HPDE6-E6E7 (cell line): Measurements from ENCODE around the gene HBE1.
A peak's percentile ranks its signal among the peaks of the same experiment; 100 is the strongest.
"Not testable (repeated sequence)": the region's sequence is repeated elsewhere in the genome, so short reads cannot be mapped to it uniquely, and the experiment has no call there.

Experiments used
- DNase-seq: peaks from one replicate; pipeline ENCODE4 v3.0.0; 2011; ENCODE audit warnings: missing footprints; ENCODE audit errors: extremely low spot score

HBE1 gene

DNA sequence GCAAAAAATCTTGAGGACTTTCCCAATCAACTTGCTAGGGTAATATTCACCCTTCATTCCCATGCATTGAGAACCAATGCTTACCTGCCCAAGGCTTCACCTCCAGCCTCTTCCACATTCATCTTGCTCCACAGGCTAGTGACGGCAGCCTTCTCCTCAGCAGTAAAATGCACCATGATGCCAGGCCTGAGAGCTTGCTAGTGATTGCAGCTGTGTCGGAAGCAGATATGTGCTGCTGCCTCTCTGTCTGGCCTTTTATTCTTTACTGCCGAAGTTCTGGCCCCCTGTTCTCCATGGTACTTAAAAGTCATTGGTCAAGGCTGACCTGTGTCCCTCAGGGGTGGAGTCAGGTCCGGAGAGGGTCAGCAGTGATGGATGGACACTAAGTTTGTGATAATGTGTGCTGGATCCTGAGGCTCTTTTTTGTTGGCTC lies at the start of gene HBE1:
Gene HBE1 (minus strand): TSS at position 231 of the 433 bp plus-strand sequence. CDS start 55 bp downstream, at position 176.
- DNase-seq = no peak

- DNase-seq = no peak
These were observed 47.5 kb upstream of the HBE1 start for GRCh38 chr11:5317292-5317691.

- DNase-seq = not testable (repeated sequence)
These were observed 43.7 kb upstream of the HBE1 start for GRCh38 chr11:5313326-5314023.

DNA sequence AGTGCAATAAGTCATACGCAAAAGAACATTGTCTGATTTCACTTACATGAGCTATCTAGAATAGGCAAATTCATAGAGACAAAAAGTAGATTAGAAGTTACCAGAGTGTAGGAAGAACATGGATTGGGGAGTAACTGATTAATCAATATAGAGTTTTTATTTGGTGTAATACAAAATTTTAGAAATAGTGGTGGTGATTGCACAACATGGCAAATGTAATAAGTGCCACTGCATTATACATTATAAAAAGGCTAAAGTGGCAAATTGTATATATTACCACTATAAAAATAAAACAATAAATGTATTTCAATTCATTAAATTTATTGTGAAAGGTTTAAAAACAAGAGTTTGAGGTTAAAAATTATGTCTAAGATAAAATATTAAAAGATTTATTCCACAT lies 40.7 kb upstream of the HBE1 start:
- no peak for DNase-seq

- no peak for DNase-seq
These were observed 37.7 kb upstream of the HBE1 start for GRCh38 chr11:5307256-5308019.

DNA sequence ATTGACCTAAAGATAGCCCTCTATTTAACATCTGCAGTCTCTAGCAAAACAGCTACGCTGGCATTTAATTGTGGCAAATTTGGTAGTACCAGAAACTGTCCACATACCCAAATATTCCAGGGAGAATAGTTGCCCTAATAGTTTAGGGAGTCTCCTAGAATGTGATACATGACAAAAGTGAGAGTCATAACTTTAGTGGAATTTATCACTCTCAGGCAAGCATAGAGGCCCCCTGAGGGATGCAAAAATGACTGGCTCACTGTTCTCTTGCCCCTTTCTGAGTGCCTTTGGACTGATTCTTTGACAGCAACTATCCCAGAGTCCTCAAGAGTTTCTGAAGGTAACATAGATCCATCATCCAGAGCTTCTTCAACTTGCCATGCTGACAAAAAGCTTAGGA lies 34.3 kb upstream of the HBE1 start:
- no peak for DNase-seq

DNA sequence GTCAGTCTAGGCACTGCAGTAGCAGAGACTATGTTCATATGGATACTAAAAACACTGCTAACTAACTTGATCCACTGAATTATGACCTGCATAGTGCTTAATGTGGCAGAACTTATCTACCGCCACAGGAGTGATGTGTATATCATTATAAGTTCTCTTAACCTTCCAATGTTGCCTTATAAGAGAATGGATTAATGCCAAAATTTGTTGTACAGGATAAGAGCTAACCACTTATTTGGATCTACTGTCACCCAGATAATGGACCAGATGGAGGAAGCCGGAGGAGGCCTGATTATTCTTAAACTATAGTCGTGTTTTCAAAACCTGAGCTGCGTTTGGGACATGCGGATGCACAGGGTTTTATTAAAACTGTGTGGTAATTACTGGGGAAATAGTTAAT lies 33.9 kb upstream of the HBE1 start:
- no peak for DNase-seq

DNA sequence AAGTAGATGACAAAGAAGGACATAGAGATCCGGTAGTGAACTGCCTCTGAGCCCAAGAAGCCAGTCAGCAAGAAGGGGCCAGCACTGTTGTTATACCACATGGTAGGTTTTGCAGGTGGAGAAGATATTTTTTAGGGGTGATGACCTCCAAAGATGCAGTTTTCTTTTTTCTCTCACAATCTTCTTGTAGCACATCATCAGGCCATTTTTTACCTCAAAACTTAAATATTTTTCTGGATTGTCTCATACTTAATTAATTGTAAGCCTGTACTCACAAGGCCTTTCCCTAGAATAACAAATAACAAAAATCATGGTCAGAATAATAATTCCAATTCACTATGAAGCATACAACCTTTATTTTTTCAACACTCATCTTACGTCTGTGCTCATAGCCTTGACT lies 32.1 kb upstream of the HBE1 start, which contains the start of gene OR51B4:
Gene OR51B4 (minus strand): TSS at position 101 of the 400 bp plus-strand sequence. CDS start 0 bp downstream, at position 101.
- no peak for DNase-seq

- no peak for DNase-seq
These were observed 30.5 kb upstream of the HBE1 start for GRCh38 chr11:5300251-5300650.

GRCh38 chr11:5298451-5298850 lies 28.7 kb upstream of the HBE1 start:
- DNase-seq = no peak

- no peak for DNase-seq
These were observed 28.1 kb upstream of the HBE1 start for GRCh38 chr11:5297721-5298323.

DNA sequence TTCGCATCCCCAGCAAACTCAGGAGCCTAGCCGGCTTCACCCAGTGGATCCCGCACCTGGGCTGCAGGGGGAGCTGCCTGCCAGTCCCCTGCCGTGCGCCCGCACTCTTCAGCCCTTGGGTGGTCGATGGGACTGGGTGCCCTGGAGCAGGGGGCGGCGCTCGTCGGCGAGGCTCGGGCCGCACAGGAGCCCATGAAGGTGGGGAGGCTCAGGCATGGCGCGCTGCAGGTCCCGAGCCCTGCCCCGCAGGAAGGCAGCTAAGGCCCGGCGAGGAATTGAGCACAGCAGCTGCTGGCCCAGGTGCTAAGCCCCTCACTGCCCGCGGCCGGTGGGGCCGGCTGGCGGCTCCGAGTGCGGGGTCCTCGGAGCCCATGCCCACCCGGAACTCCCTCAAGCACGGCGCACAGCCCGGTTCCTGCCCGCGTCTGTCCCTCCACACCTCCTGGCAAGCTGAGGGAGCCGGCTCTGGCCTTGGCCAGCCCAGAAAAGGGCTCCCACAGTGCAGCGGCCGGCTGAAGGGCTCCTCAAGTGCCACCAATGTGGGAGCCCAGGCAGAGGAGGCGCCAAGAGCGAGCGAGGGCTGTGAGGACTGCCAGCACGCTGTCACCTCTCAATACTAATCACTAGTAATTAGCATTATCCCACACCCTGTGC lies 24.7 kb upstream of the HBE1 start:
- DNase-seq = not testable (repeated sequence)

DNA sequence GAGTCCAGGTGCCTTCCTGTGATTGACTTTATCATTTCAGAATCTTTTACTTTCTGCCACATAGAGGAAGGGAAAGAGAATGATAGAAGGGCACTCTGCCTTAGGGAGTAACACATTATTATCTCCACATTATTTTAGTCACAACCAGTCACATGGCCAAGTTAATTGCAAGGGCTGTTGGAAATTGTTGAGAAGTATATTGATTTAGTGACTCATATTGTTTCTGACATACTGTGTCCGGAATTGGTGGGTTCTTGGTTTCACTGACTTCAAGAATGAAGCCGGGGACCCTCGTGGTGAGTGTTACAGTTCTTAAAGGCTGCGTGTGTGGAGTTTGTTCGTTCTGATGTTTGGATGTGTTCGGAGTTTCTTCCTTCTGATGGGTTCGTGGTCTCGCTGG lies 23.3 kb upstream of the HBE1 start:
- no peak for DNase-seq

DNA sequence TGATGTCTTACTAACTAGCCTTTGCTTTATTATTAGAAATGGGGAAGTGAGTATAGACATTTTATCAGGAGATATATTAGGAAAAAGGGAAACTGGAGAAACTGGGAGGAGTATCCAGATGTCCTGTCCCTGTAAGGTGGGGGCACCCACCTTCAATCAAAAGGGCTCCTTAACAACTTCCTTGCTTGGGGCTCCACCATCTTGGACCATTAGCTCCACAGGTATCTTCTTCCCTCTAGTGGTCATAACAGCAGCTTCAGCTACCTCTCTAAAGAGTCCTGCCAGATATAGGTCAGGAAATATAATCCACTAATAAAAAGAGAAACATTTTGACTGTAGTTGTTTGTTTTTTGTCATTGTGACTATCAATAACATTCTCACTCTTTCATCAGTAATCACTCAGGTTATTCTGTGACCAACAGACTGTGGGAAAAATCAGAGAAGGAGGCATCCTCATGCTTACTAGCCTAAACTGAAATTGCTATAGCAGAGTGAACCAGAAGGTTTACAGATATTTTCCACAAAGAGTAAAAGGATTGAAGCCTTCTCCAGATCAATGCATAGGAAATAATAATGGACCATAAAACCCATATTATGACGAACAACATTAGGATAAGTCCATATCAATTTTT lies 21.6 kb upstream of the HBE1 start:
- peak; percentile 38 for DNase-seq

DNA sequence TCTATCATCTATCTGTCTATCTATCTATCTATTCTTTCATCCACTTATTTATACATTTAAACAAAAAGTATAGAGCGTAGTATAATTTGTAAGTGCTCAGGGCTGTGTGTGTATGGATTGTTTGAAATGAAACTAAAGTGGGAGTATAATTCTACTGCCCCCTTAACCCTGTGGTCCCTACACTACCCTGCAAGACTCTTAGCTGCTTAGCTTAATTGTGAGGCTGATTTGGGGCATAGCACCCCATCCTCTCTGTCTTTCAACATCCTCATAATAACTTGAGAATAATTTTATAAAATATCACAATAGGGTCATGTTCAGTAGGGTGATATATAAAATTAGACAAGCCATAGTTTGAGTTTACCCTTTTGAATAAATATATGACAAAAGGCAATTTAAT lies 20.4 kb upstream of the HBE1 start:
- DNase-seq = no peak

DNA sequence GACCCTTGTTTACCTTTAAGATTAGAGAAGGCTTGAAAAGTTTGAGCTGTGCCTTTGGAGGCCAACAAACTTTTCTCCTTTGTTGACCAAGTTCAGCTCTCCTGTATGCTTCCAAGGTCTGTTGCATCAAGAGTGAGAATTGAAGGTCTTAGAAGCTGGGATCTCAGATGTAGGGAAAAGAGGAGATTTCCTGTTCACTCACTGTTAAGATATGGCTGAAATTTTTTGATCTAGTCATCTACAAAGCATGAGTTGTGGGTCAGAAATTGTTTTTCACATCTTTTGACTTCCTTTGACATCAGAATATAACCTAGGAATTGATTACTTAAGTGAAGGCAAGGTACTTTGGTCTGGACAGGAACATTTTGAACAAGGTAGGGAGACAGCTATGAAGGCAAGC lies 20.0 kb upstream of the HBE1 start:
- no peak for DNase-seq

- DNase-seq = no peak
These were observed 19.3 kb upstream of the HBE1 start for GRCh38 chr11:5288906-5289550.

- DNase-seq = no peak
These were observed 18.6 kb upstream of the HBE1 start for GRCh38 chr11:5288108-5288905.

DNA sequence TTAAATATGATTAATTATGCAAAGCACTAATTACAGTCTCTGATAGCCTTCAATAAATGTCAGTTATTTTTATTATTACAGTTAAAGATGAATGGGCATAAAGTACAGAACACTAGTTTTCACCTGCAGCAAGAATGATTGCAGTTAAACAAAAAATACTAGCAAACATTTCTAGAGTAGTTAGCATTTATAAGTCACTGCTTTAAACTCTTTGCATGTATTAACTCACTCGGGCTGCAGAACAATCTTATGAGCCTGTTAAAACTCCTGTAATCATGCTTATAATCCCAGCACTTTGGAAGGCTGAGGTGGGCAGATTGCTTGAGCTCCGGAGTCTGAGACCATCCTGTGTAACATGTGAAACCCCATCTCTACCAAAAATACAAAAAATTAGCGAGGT lies 17.2 kb upstream of the HBE1 start:
- DNase-seq = no peak

DNA sequence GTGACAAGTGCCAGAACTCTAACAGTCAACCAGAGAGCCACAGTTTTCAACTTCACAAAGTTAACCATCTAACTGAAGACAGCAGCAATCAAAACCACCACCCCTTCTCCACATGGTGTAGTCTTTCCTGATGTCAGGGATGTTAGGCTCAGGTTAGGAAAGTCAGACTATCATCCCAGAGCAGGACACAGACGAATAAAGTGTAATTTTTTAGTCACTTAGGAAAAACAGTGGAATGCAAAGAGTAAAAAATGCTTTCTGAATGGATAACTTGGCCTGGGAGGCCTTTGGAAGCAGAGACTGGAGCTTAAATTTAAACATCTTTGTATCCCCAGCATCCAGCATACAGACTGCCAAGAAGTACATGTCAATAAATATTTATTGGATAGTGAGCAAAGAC lies 16.6 kb upstream of the HBE1 start:
- no peak for DNase-seq
